GM21786 (cell line): ENCODE data around the gene CAMK2B.
"Not testable (repeated sequence)": the region's sequence is repeated elsewhere in the genome, so short reads cannot be mapped to it uniquely, and the experiment has no call there.

Source experiments
- ATAC-seq: cut with Tn5 transposase; IDR thresholded peaks from one replicate; pipeline ENCODE4 v1.9.1; 2021; ENCODE audit not compliant: unreplicated experiment

The CAMK2B gene

DNA sequence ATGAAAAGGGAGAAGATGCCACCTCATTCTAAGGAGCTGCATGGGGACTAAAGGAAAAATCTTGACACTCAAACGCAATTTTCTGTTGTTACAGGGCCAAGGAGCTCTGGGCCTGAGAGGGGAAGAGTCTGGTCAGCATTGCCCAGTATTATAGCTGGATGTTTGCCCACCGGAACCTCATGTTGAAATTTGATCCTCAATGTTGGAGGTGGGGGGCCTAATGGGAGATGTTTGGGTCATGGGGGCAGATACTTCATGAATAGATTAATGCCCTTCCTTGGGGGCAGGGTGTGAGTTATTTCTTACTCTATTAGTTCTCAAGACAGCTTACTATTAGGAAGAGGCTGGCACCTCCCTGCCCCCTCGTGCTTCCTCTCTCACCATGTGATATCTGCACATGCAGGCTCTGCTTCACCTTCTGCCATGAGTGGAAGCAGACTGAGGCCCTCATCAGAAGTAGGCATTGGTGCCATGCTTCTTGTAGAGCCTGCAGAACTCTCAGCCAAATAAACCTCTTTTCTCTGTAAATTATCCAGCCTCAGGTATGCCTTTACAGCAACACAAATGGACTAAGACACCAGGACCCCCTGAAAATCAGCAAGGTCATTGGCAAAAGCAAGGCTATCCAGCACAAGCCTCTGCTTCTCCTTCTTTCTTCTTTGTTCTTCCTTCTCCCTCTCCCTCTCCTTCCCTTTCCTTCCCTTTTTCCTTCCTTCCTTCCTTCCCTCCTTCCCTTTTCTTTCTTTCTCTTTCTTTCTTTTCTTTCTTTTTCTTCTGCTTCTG, 151.3 kb downstream of the CAMK2B start:
- ATAC-seq = no peak

DNA sequence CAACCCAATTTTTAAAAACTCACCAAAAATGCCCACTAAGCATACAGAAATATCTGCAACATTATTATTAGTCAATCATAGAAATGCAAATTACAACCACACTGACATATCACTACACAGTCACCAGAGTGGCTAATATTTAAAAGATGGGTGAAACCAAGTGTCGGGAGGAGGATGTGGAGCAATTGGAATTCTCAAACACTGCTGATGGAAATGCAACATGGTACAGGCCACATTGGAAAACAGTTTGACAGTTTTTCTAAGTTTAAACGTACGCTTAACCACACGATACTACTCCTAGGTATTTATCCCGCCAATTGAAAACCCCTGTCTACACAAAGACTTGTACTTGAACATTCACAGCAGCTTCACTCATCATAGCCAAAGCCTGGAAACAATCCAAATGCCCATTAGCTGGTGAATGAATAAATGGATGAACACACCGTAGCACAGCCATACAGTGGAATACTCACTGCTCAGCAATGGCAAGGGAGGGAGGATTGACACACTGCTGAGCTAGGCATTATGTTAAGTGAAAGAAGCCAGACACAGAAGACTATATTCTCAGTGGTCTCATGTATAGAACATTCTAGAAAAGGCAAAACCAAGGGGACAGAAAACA, 152.5 kb downstream of the CAMK2B start:
- no peak for ATAC-seq

DNA sequence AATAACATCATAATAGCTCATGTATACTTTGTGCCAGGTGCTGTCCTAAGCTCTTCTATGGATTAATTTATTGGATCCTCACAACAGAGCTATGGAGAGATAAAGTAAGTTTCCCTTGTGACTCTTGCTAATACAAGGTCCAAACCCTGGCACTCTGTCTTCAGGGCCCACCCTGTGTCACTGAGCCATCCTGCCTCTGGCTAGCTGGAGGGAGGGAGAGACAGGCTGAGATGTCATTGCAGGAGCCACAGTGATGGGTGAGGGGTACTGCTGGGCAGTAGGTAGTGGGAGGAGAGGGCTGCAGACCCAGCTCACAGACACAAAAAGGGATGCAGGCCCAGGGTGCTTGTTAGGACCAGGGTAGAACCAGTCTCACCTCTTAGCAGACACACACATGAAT, 153.0 kb downstream of the CAMK2B start:
- ATAC-seq = no peak

DNA sequence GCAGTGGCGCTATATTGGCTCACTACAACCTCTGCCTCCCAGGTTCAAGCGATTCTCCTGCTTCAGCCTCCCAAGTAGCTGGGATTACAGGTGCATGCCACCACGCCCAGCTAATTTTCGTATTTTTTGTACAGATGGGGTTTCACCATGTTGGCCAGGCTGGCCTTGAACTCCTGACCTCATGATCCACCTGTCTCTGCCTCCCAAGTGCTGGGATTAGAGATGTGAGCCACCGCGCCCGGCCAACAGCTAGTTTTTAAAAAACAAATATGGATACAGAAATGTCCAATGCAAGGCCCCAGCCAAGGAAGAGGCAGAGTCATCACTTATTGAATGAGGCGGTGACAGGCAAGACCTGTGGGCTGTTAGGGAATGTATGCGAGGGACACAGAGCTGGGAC, 153.5 kb downstream of the CAMK2B start:
- ATAC-seq = not testable (repeated sequence)

DNA sequence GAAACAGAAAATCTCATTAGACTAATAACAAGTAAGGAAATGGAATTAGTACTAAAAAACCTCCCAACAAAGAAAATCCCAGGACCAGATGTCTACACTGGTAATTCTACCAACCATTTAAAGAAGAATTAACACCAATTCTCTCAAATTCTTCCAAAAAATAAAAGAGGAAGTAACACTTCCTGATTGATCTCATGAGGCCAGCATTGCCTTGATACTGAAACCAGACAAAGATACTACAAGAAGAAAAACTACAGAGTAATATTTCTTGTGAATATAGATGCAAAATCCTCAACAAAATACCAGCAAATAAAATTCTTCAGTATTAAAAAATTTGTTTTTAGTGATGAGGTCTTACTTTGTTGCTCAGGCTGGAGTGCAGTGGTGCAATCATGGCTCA, 157.5 kb downstream of the CAMK2B start:
- ATAC-seq = no peak
